Lower lobe of right lung (tissue), 2 donors: ENCODE data around the gene MUC2. TPM values are rescaled to one million over a fixed set of nuclear protein-coding genes. Genes with fewer than 3 reads are reported as not detected.

Experiments
- ATAC-seq, 2 donors: fragments of 200-7000 bp; cut with Tn5 transposase; one replicate each; pipeline ENCODE4 v1.9.1; 2020 to 2022; ENCODE audit warnings: mild to moderate bottlenecking in 2 of 2, moderate library complexity in 2 of 2
- DNase-seq: peaks from one replicate; pipeline ENCODE4 v3.0.0-alpha.2; 2020
- H3K27ac ChIP-seq: fragments of 200-600 bp; one replicate; pipeline ENCODE4 v1.8.0; 2022
- H3K27me3 ChIP-seq: fragments of 200-600 bp; one replicate; pipeline ENCODE4 v1.8.0; 2022; ENCODE audit warnings: low read depth
- H3K36me3 ChIP-seq: fragments of 200-600 bp; one replicate; pipeline ENCODE4 v1.8.0; 2022; ENCODE audit warnings: mild to moderate bottlenecking
- H3K4me1 ChIP-seq: fragments of 200-600 bp; one replicate; pipeline ENCODE4 v1.8.0; 2022
- H3K4me3 ChIP-seq: fragments of 200-600 bp; one replicate; pipeline ENCODE4 v1.8.0; 2022; ENCODE audit warnings: mild to moderate bottlenecking
- H3K9me3 ChIP-seq: fragments of 200-600 bp; one replicate; pipeline ENCODE4 v1.8.0; 2022
- CTCF ChIP-seq: fragments of 200-600 bp; IDR thresholded peaks from one replicate; pipeline ENCODE4 v1.8.0; 2022; ENCODE audit warnings: antibody characterized with exemption, mild to moderate bottlenecking
- intact Hi-C: fragments of 100-400 bp; cut with DNase I; formaldehyde crosslinking; loops from one replicate; pipeline ENCODE4 v1.11.0; 2022
- total RNA-seq: library from RNA; stranded (reverse); fragmentation: NEBNext Ultra II Directional; extraction: Animal tissue kit (Norgen Biotek cat#: 25700); gene quantifications from one replicate; pipeline ENCODE4 v1.2.1, GENCODE V29; 2021
- donor health status: DM: no; HTN: yes; CAD: no; lungs with severe emphysema.

MUC2 gene
- total RNA-seq, 1 donor from 2014 or later = not detected

GRCh38 chr11:1117992-1118391, 43.3 kb downstream of the MUC2 start:
- ATAC-seq (no peak), DNase-seq (no peak)
- intact Hi-C loops = no loop called here
- Histone ChIP-seq H3K4me3 (no peak overlapping the region), H3K9me3 (no peaks in the 10 kb centered on the region), H3K4me1 (no peaks in the 10 kb centered on the region), H3K27me3 (peaks cover 16% of the 10 kb centered on the region), H3K27ac (no peak overlapping the region), H3K36me3 (no peaks in the 10 kb centered on the region)
- TF ChIP-seq CTCF = no peak

- no peak overlapping the region for H3K4me3 ChIP-seq
- no peaks in the 10 kb centered on the region for H3K36me3 ChIP-seq
- no peaks in the 10 kb centered on the region for H3K4me1 ChIP-seq
- H3K9me3 ChIP-seq = no peaks in the 10 kb centered on the region
- H3K27ac ChIP-seq = no peak overlapping the region
- DNase-seq (no peak), ATAC-seq (no peak)
- no peak for TF ChIP-seq CTCF
- peaks cover 16% of the 10 kb centered on the region for H3K27me3 ChIP-seq
- intact Hi-C loops = no loop called here
Observed at GRCh38 chr11:1118755-1119603, 44.3 kb downstream of the MUC2 start.

GRCh38 chr11:1119604-1120146, 45.0 kb downstream of the MUC2 start:
- H3K27ac ChIP-seq = no peak overlapping the region
- H3K36me3 ChIP-seq = no peaks in the 10 kb centered on the region
- H3K4me3 ChIP-seq = no peak overlapping the region
- ATAC-seq = peak in 1 of 2 donors; percentile 8
- no peak for DNase-seq
- peaks cover 16% of the 10 kb centered on the region for H3K27me3 ChIP-seq
- intact Hi-C loops = no loop called here
- no peaks in the 10 kb centered on the region for H3K9me3 ChIP-seq
- no peak for TF ChIP-seq CTCF
- no peaks in the 10 kb centered on the region for H3K4me1 ChIP-seq

- no peak overlapping the region for H3K4me3 ChIP-seq
- no peak for TF ChIP-seq CTCF
- DNase-seq (no peak), ATAC-seq (no peak)
- intact Hi-C loops = no loop called here
- no peaks in the 10 kb centered on the region for H3K4me1 ChIP-seq
- H3K36me3 ChIP-seq = no peaks in the 10 kb centered on the region
- H3K27me3 ChIP-seq = peaks cover 16% of the 10 kb centered on the region
- no peak overlapping the region for H3K27ac ChIP-seq
- no peaks in the 10 kb centered on the region for H3K9me3 ChIP-seq
Observed at GRCh38 chr11:1120532-1121330, 46.1 kb downstream of the MUC2 start.

- no peaks in the 10 kb centered on the region for H3K9me3 ChIP-seq
- no peaks in the 10 kb centered on the region for H3K36me3 ChIP-seq
- H3K4me3 ChIP-seq = no peak overlapping the region
- H3K27ac ChIP-seq = no peak overlapping the region
- H3K27me3 ChIP-seq = peaks cover 16% of the 10 kb centered on the region
- TF ChIP-seq CTCF = no peak
- intact Hi-C loops = no loop called here
- peak; percentile 41 for DNase-seq
- no peaks in the 10 kb centered on the region for H3K4me1 ChIP-seq
- peak in 1 of 2 donors; percentile 7 for ATAC-seq
Observed at GRCh38 chr11:1121331-1121812, 46.7 kb downstream of the MUC2 start.
